GM21619 (cell line): ENCODE measurements around the gene RHPN2.

Experiments used
- ATAC-seq: cut with Tn5 transposase; IDR thresholded peaks from one replicate; pipeline ENCODE4 v1.9.1; 2021; ENCODE audit not compliant: unreplicated experiment

The RHPN2 gene

GRCh38 chr19:33064792-33065550 lies at the start of gene RHPN2:
Gene RHPN2, minus strand, starts transcription at chr19:33064888. Its CDS starts 36 bp downstream, at chr19:33064852.
- peak; percentile 61 for ATAC-seq

GRCh38 chr19:33114312-33114711 lies 49.6 kb upstream of the RHPN2 start:
- ATAC-seq, result no peak

- ATAC-seq, result no peak
Measured at GRCh38 chr19:33111587-33111986, 46.9 kb upstream of the RHPN2 start.

- ATAC-seq, result no peak
Measured at GRCh38 chr19:33110137-33110910, 45.6 kb upstream of the RHPN2 start.

- no peak for ATAC-seq
Measured at GRCh38 chr19:33108161-33108560, 43.5 kb upstream of the RHPN2 start.

- ATAC-seq, result no peak
Measured at GRCh38 chr19:33102893-33103292, 38.2 kb upstream of the RHPN2 start.

GRCh38 chr19:33100894-33101644 lies 36.4 kb upstream of the RHPN2 start:
- ATAC-seq, result no peak

- no peak for ATAC-seq
Measured at GRCh38 chr19:33098055-33098534, 33.4 kb upstream of the RHPN2 start.

- ATAC-seq, result no peak
Measured at GRCh38 chr19:33096005-33096404, 31.3 kb upstream of the RHPN2 start.

- no peak for ATAC-seq
Measured at GRCh38 chr19:33094436-33095067, 29.9 kb upstream of the RHPN2 start.

- no peak for ATAC-seq
Measured at GRCh38 chr19:33093420-33094210, 28.9 kb upstream of the RHPN2 start.

GRCh38 chr19:33090179-33090578 lies 25.5 kb upstream of the RHPN2 start:
- no peak for ATAC-seq

GRCh38 chr19:33089010-33089409 lies 24.3 kb upstream of the RHPN2 start:
- no peak for ATAC-seq

- ATAC-seq, result no peak
Measured at GRCh38 chr19:33086955-33087354, 22.3 kb upstream of the RHPN2 start.

GRCh38 chr19:33085570-33086128 lies 21.0 kb upstream of the RHPN2 start:
- no peak for ATAC-seq

- ATAC-seq, result peak; percentile 75
Measured at GRCh38 chr19:33080761-33081681, 16.3 kb upstream of the RHPN2 start, which contains the start of gene GPATCH1. Gene GPATCH1, plus strand, starts transcription at chr19:33081181. Its CDS starts 13 bp downstream, at chr19:33081194.

GRCh38 chr19:33075519-33075918 lies 10.8 kb upstream of the RHPN2 start:
- no peak for ATAC-seq

- no peak for ATAC-seq
Measured at GRCh38 chr19:33071887-33072286, 7.2 kb upstream of the RHPN2 start.

- ATAC-seq, result no peak
Measured at GRCh38 chr19:33067121-33067520, 2.4 kb upstream of the RHPN2 start.
